Tibial artery (tissue), 4 donors: ENCODE data around the gene CUX1.

ENCODE experiments used
- DNase-seq, 2 donors: peaks; one replicate each; pipeline ENCODE4 v3.0.0-alpha.2; 2019
- H3K27ac ChIP-seq, 2 donors: fragments of 200-600 bp; sonication (generic) in 1 of 2; 1 replicate in 1 of 2; 2 replicates in 1 of 2; pipeline ENCODE4 v1.5.1; 2018 to 2019; ENCODE audit warnings: mild to moderate bottlenecking in 1 of 2
- H3K27me3 ChIP-seq, 2 donors: fragments of 200-600 bp; sonication (generic) in 1 of 2; one replicate each; pipeline versions ENCODE4 v1.5.1 to v1.6.0; 2016 to 2019
- H3K36me3 ChIP-seq, 3 donors: fragments of 200-600 bp; sonication (generic) in 2 of 3; one replicate each; pipeline ENCODE4 v1.5.1; 2016 to 2019; ENCODE audit warnings: mild to moderate bottlenecking in 2 of 3
- H3K4me1 ChIP-seq, 4 donors: fragments of 200-600 bp; sonication (generic) in 2 of 4; 1 replicate in 3 of 4; 2 replicates in 1 of 4; pipeline ENCODE4 v1.5.1; 2016 to 2019
- H3K4me3 ChIP-seq, 2 donors: fragments of 200-600 bp; sonication (generic) in 1 of 2; 1 replicate in 1 of 2; 2 replicates in 1 of 2; pipeline ENCODE4 v1.5.1; 2018 to 2019; ENCODE audit warnings: mild to moderate bottlenecking in 2 of 2
- H3K9me3 ChIP-seq, 3 donors: fragments of 200-600 bp; sonication (generic) in 1 of 3; one replicate each; pipeline ENCODE4 v1.5.1; 2016 to 2019
- CTCF ChIP-seq, 2 experiments: fragments of 200-600 bp in 1 of 2; fragments of 450-650 bp in 1 of 2; IDR thresholded peaks; one replicate each; pipeline ENCODE4 v1.5.1; 2017 to 2019; ENCODE audit warnings: antibody characterized with exemption in 2 of 2, mild to moderate bottlenecking in 1 of 2, moderate library complexity in 1 of 2
- intact Hi-C: fragments of 100-400 bp; cut with DNase I; formaldehyde crosslinking; loops from one replicate; pipeline ENCODE4 v1.15.0; 2023; ENCODE audit warnings: low total_unique reads

CUX1 gene

GRCh38 chr7:101961811-101962210 lies 144.4 kb downstream of the CUX1 start:
- no peak for DNase-seq
- no peaks in the 10 kb centered on the region for H3K36me3 ChIP-seq
- no peak overlapping the region for H3K27ac ChIP-seq

GRCh38 chr7:101963693-101964092 lies 146.3 kb downstream of the CUX1 start:
- Histone ChIP-seq H3K36me3 (no peaks in the 10 kb centered on the region), H3K27me3 (no peaks in the 10 kb centered on the region), H3K9me3 (no peaks in the 10 kb centered on the region), H3K4me3 (no peak overlapping the region), H3K4me1 (no peaks in the 10 kb centered on the region), H3K27ac (no peak overlapping the region)
- TF ChIP-seq CTCF (IDR thresholded peaks at IDR 0.05) = no peak
- DNase-seq = no peak
- intact Hi-C loops = no loop called here

More at GRCh38 chr7:101961811-101962210, 144.4 kb downstream of the CUX1 start:
- Histone ChIP-seq H3K9me3 (no peaks in the 10 kb centered on the region), H3K4me1 (no peaks in the 10 kb centered on the region), H3K4me3 (no peak overlapping the region), H3K27me3 (no peaks in the 10 kb centered on the region)
- intact Hi-C loops = no loop called here
- TF ChIP-seq CTCF (IDR thresholded peaks at IDR 0.05) = no peak

- Histone ChIP-seq H3K9me3 (no peaks in the 10 kb centered on the region), H3K4me1 (no peaks in the 10 kb centered on the region), H3K27me3 (no peaks in the 10 kb centered on the region), H3K4me3 (no peak overlapping the region), H3K27ac (no peak overlapping the region), H3K36me3 (no peaks in the 10 kb centered on the region)
- intact Hi-C loops = no loop called here
- DNase-seq = no peak
- no peak for TF ChIP-seq CTCF (IDR thresholded peaks at IDR 0.05)
Observed at GRCh38 chr7:101964680-101965452, 147.4 kb downstream of the CUX1 start.

- no peak overlapping the region for H3K27ac ChIP-seq
- no peaks in the 10 kb centered on the region for H3K4me1 ChIP-seq
- intact Hi-C loops = no loop called here
- no peaks in the 10 kb centered on the region for H3K27me3 ChIP-seq
- no peak for DNase-seq
- TF ChIP-seq CTCF (IDR thresholded peaks at IDR 0.05) = no peak
- H3K9me3 ChIP-seq = no peaks in the 10 kb centered on the region
- no peaks in the 10 kb centered on the region for H3K36me3 ChIP-seq
- no peak overlapping the region for H3K4me3 ChIP-seq
Observed at GRCh38 chr7:101968720-101969466, 151.5 kb downstream of the CUX1 start.

GRCh38 chr7:101969997-101970585 lies 152.7 kb downstream of the CUX1 start:
- H3K4me3 ChIP-seq = no peak overlapping the region
- no peak for DNase-seq
- intact Hi-C loops = no loop called here
- no peak for TF ChIP-seq CTCF (IDR thresholded peaks at IDR 0.05)
- H3K27ac ChIP-seq = no peak overlapping the region
- H3K9me3 ChIP-seq = no peaks in the 10 kb centered on the region
- no peaks in the 10 kb centered on the region for H3K27me3 ChIP-seq
- no peaks in the 10 kb centered on the region for H3K36me3 ChIP-seq
- H3K4me1 ChIP-seq = no peaks in the 10 kb centered on the region
